Lower leg skin (tissue), 4 donors: ENCODE measurements around the gene GPRC5A. TPM values are rescaled to one million over a fixed set of nuclear protein-coding genes. Genes with fewer than 3 reads are reported as not detected.
"Not testable (repeated sequence)": the region's sequence is repeated elsewhere in the genome, so short reads cannot be mapped to it uniquely, and the experiment has no call there.

Source experiments
- DNase-seq, 2 donors: peaks; one replicate each; pipeline ENCODE4 v3.0.0-alpha.2; 2019; ENCODE audit warnings: low spot score in 2 of 2
- H3K4me3 ChIP-seq: fragments of 200-600 bp; sonication (generic); 2 replicates; pipeline ENCODE4 v1.5.1; 2017; ENCODE audit warnings: mild to moderate bottlenecking, low read depth; ENCODE audit not compliant: poor library complexity, severe bottlenecking
- CTCF ChIP-seq, 3 donors: fragments of 450-650 bp; IDR thresholded peaks; one replicate each; pipeline ENCODE4 v1.5.1; 2016; ENCODE audit warnings: antibody characterized with exemption in 3 of 3, mild to moderate bottlenecking in 3 of 3, moderate library complexity in 2 of 3
- POLR2A ChIP-seq, 2 donors: fragments of 450-650 bp; IDR thresholded peaks; one replicate each; pipeline ENCODE4 v1.6.1; 2016 to 2017; ENCODE audit warnings: antibody characterized with exemption in 2 of 2, mild to moderate bottlenecking in 1 of 2, moderate library complexity in 1 of 2
- WGBS, 2 donors: methylation state at CpG; one replicate each; pipeline ENCODE4 v1.1.5; 2018; 5-methylcytosine and 5-hydroxymethylcytosine counted together
- intact Hi-C: fragments of 100-400 bp; cut with DNase I; formaldehyde crosslinking; loops from one replicate; pipeline ENCODE4 v1.15.0; 2023; ENCODE audit warnings: low total_unique reads
- total RNA-seq, 4 donors: library from RNA; depleted of rRNA; stranded (reverse); fragments of >200 nt; gene quantifications; one replicate each; pipeline ENCODE4 v1.1.0, GENCODE V29; 2016

The GPRC5A gene
- total RNA-seq, 4 donors from 2014 or later = 2.1 to 9.4 (median 5.3) TPM

- DNase-seq = no peak
- TF ChIP-seq CTCF (IDR thresholded peaks at IDR 0.05) = no peak
- TF ChIP-seq POLR2A (IDR thresholded peaks at IDR 0.05) = no peak
- intact Hi-C loops = no loop called here
- WGBS, 2 donors = 81 to 93% methylated on average over 1 of the region's 1 CpG
- H3K4me3 ChIP-seq = no peak overlapping the region
These were observed 17.3 kb upstream of the GPRC5A start for GRCh38 chr12:12874029-12874428.

GRCh38 chr12:12875301-12875700, 16.1 kb upstream of the GPRC5A start:
- H3K4me3 ChIP-seq, intact Hi-C loops, DNase-seq: not testable (repeated sequence)
- 94 to 96% methylated on average over 10 of the region's 10 CpGs for WGBS, 2 donors

GRCh38 chr12:12877153-12877768, 14.1 kb upstream of the GPRC5A start:
- DNase-seq = no peak
- no peak overlapping the region for H3K4me3 ChIP-seq
- TF ChIP-seq CTCF (IDR thresholded peaks at IDR 0.05) = no peak
- TF ChIP-seq POLR2A (IDR thresholded peaks at IDR 0.05) = no peak
- intact Hi-C loops = no loop called here
- WGBS, 2 donors = 49 to 50% methylated on average over 5 of the region's 5 CpGs

- WGBS, 2 donors = 33 to 43% methylated on average over 9 of the region's 9 CpGs
- TF ChIP-seq CTCF (IDR thresholded peaks at IDR 0.05) (no peak), POLR2A (IDR thresholded peaks at IDR 0.05) (no peak)
- H3K4me3 ChIP-seq = no peak overlapping the region
- no peak for DNase-seq
- intact Hi-C loops = no loop called here
These were observed 13.4 kb upstream of the GPRC5A start for GRCh38 chr12:12877781-12878455.

- TF ChIP-seq POLR2A (IDR thresholded peaks at IDR 0.05) (no peak), CTCF (IDR thresholded peaks at IDR 0.05) (no peak)
- intact Hi-C loops = no loop called here
- no peak overlapping the region for H3K4me3 ChIP-seq
- no peak for DNase-seq
- 75 to 83% methylated on average over 6 of the region's 6 CpGs for WGBS, 2 donors
These were observed 10.8 kb upstream of the GPRC5A start for GRCh38 chr12:12880537-12880936.

- no peak overlapping the region for H3K4me3 ChIP-seq
- DNase-seq = no peak
- TF ChIP-seq POLR2A (IDR thresholded peaks at IDR 0.05) = no peak
- TF ChIP-seq CTCF (IDR thresholded peaks at IDR 0.05) = no peak
- intact Hi-C loops = no loop called here
- WGBS, 2 donors = 64 to 71% methylated on average over 11 of the region's 11 CpGs
These were observed 10.0 kb upstream of the GPRC5A start for GRCh38 chr12:12881151-12881909.
